Spleen (tissue), 7 donors: ENCODE results near the gene MBD5.

Experiments
- POLR2A ChIP-seq, 3 donors: fragments of 450-650 bp; IDR thresholded peaks; one replicate each; pipeline ENCODE4 v1.5.1; 2017; ENCODE audit warnings: antibody characterized with exemption in 3 of 3, mild to moderate bottlenecking in 1 of 3
- POLR2AphosphoS5 ChIP-seq, 3 donors: sonication (generic); formaldehyde crosslinking; IDR thresholded peaks; one replicate each; pipeline ENCODE4 v1.5.1; 2017; ENCODE audit warnings: antibody characterized with exemption in 3 of 3
- TF ChIP-seq, protein P1 (sequence below), 11 experiments: fragments of 200-600 bp in 7 of 11; fragments of 450-650 bp in 4 of 11; sonication (generic) in 4 of 11; IDR thresholded peaks in 8 of 11; conservative IDR thresholded peaks in 3 of 11; 1 replicate in 7 of 11; 2 replicates in 4 of 11; pipeline versions ENCODE4 v1.4.0 to v1.8.0; 2016 to 2021; ENCODE audit warnings: antibody characterized with exemption in 11 of 11, inconsistent platforms in 4 of 11, mild to moderate bottlenecking in 1 of 11
- donor health status: DM: no; HTN: no; CAD: no; lungs with moderate emphysema.
- donor health status: DM: no; HTN: no; CAD: no.
- donor health status: DM: no; HTN: no; CAD: no.

DNA sequence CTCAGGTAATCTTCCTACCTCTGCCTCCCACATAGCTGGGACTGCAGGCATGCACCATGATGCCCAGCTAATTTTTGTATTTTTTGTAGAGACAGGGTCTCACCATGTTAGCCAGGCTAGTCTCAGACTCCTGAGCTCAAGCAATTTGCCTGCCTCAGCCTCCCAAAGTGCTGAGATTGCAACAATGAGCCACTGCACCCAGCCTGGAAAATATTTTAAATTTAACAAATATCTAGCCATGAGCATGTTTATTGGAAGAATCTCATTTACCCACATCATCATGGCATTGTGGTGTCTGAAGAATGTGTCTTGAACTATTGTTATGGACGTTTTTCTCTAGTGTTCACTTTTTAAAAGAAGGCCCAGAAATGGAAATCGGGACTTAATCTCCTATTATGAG, 231.8 kb downstream of the MBD5 start:
- TF ChIP-seq, protein P1, sequence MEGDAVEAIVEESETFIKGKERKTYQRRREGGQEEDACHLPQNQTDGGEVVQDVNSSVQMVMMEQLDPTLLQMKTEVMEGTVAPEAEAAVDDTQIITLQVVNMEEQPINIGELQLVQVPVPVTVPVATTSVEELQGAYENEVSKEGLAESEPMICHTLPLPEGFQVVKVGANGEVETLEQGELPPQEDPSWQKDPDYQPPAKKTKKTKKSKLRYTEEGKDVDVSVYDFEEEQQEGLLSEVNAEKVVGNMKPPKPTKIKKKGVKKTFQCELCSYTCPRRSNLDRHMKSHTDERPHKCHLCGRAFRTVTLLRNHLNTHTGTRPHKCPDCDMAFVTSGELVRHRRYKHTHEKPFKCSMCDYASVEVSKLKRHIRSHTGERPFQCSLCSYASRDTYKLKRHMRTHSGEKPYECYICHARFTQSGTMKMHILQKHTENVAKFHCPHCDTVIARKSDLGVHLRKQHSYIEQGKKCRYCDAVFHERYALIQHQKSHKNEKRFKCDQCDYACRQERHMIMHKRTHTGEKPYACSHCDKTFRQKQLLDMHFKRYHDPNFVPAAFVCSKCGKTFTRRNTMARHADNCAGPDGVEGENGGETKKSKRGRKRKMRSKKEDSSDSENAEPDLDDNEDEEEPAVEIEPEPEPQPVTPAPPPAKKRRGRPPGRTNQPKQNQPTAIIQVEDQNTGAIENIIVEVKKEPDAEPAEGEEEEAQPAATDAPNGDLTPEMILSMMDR (IDR thresholded peaks at IDR 0.05 in 8 of 11, conservative IDR thresholded peaks at IDR 0.05 in 3 of 11), result no peak
- TF ChIP-seq POLR2AphosphoS5 (IDR thresholded peaks at IDR 0.05) (no peak), POLR2A (IDR thresholded peaks at IDR 0.05) (no peak)
